ENCODE results near the gene ADAMTS6.

The ADAMTS6 gene

GRCh38 chr5:65483546-65484346, 2.0 kb upstream of the ADAMTS6 start:
- Histone ChIP-seq H3K4me1 (ENCODE audit: control insufficient read depth, low read depth, low read length) (peaks cover 5% of the 10 kb centered on the region), H2BK15ac (replicated peaks; ENCODE audit: low read depth) (no peak overlapping the region), H2BK5ac (ENCODE audit: low read length) (no peak overlapping the region), H3K27me3 (ENCODE audit: insufficient read depth, low read length, poor library complexity) (no peaks in the 10 kb centered on the region), H3K36me3 (ENCODE audit: control insufficient read depth, insufficient read depth, low read length) (no peaks in the 10 kb centered on the region), H4K8ac (ENCODE audit: low read depth, low read length) (no peak overlapping the region), H3K56ac (ENCODE audit: low read length) (no peak overlapping the region), H3K18ac (ENCODE audit: low read length) (no peak overlapping the region), H3K23ac (ENCODE audit: low read length) (no peak overlapping the region), H3K79me2 (ENCODE audit: control insufficient read depth, insufficient read depth, low read length) (no peaks in the 10 kb centered on the region), H3K4ac (ENCODE audit: low read depth, low read length) (no peak overlapping the region), H2BK120ac (ENCODE audit: low read depth, low read length) (no peak overlapping the region), H3K4me2 (ENCODE audit: low read length) (no peak overlapping the region), H3K4me3 (ENCODE audit: low read length) (no peak overlapping the region), H2AK5ac (ENCODE audit: low read length) (no peak overlapping the region), H3K27ac (ENCODE audit: low read depth, low read length) (no peak overlapping the region), H4K5ac (ENCODE audit: low read length) (no peak overlapping the region), H3K79me1 (ENCODE audit: low read length) (no peaks in the 10 kb centered on the region), H3K9ac (ENCODE audit: low read length) (no peak overlapping the region)
- peak; percentile 79 for DNase-seq
- whole genome bisulfite sequencing (ENCODE audit: extremely low coverage, insufficient coverage, low lambda C conversion rate), result 100% methylated on average over 1 of the region's 3 CpGs

- peak overlapping the region; percentile 59 for H3K56ac ChIP-seq (ENCODE audit: low read length)
- H3K27me3 ChIP-seq (ENCODE audit: insufficient read depth, low read length, poor library complexity), result no peaks in the 10 kb centered on the region
- no peaks in the 10 kb centered on the region for H3K79me2 ChIP-seq (ENCODE audit: control insufficient read depth, insufficient read depth, low read length)
- peak; percentile 86 for DNase-seq
- no peak overlapping the region for H4K5ac ChIP-seq (ENCODE audit: low read length)
- H3K36me3 ChIP-seq (ENCODE audit: control insufficient read depth, insufficient read depth, low read length), result no peaks in the 10 kb centered on the region
- peak overlapping the region; percentile 13 for H3K4me3 ChIP-seq (ENCODE audit: low read length)
- H3K4ac ChIP-seq (ENCODE audit: low read depth, low read length), result no peak overlapping the region
- no peak overlapping the region for H4K8ac ChIP-seq (ENCODE audit: low read depth, low read length)
- no peak overlapping the region for H3K23ac ChIP-seq (ENCODE audit: low read length)
- no peak overlapping the region for H2AK5ac ChIP-seq (ENCODE audit: low read length)
- no peak overlapping the region for H2BK120ac ChIP-seq (ENCODE audit: low read depth, low read length)
- peak overlapping the region; percentile 90 for H3K4me2 ChIP-seq (ENCODE audit: low read length)
- peaks cover 5% of the 10 kb centered on the region for H3K4me1 ChIP-seq (ENCODE audit: control insufficient read depth, low read depth, low read length)
- no peak overlapping the region for H2BK15ac ChIP-seq (replicated peaks; ENCODE audit: low read depth)
- H3K27ac ChIP-seq (ENCODE audit: low read depth, low read length), result peak overlapping the region; percentile 25
- H2BK5ac ChIP-seq (ENCODE audit: low read length), result no peak overlapping the region
- WGBS (ENCODE audit: extremely low coverage, insufficient coverage, low lambda C conversion rate), result no CpG with 5 or more reads among the region's 12 CpGs
- no peaks in the 10 kb centered on the region for H3K79me1 ChIP-seq (ENCODE audit: low read length)
- peak overlapping the region; percentile 43 for H3K9ac ChIP-seq (ENCODE audit: low read length)
- H3K18ac ChIP-seq (ENCODE audit: low read length), result peak overlapping the region; percentile 25
Observed at GRCh38 chr5:65482736-65483545, 1.2 kb upstream of the ADAMTS6 start.

GRCh38 chr5:65482296-65482735, 596 bp upstream of the ADAMTS6 start:
- H3K79me2 ChIP-seq (ENCODE audit: control insufficient read depth, insufficient read depth, low read length), result no peaks in the 10 kb centered on the region
- no peaks in the 10 kb centered on the region for H3K36me3 ChIP-seq (ENCODE audit: control insufficient read depth, insufficient read depth, low read length)
- no peak overlapping the region for H2BK15ac ChIP-seq (replicated peaks; ENCODE audit: low read depth)
- H3K18ac ChIP-seq (ENCODE audit: low read length), result peak overlapping the region; percentile 31
- no peak overlapping the region for H2BK120ac ChIP-seq (ENCODE audit: low read depth, low read length)
- peak overlapping the region; percentile 63 for H3K56ac ChIP-seq (ENCODE audit: low read length)
- H3K9ac ChIP-seq (ENCODE audit: low read length), result peak overlapping the region; percentile 60
- no peak overlapping the region for H3K4ac ChIP-seq (ENCODE audit: low read depth, low read length)
- H4K5ac ChIP-seq (ENCODE audit: low read length), result no peak overlapping the region
- H3K4me1 ChIP-seq (ENCODE audit: control insufficient read depth, low read depth, low read length), result peaks cover 5% of the 10 kb centered on the region
- no peak overlapping the region for H2AK5ac ChIP-seq (ENCODE audit: low read length)
- peak overlapping the region; percentile 90 for H3K4me2 ChIP-seq (ENCODE audit: low read length)
- H3K27ac ChIP-seq (ENCODE audit: low read depth, low read length), result no peak overlapping the region
- H2BK5ac ChIP-seq (ENCODE audit: low read length), result no peak overlapping the region
- H3K79me1 ChIP-seq (ENCODE audit: low read length), result no peaks in the 10 kb centered on the region
- H4K8ac ChIP-seq (ENCODE audit: low read depth, low read length), result no peak overlapping the region
- H3K27me3 ChIP-seq (ENCODE audit: insufficient read depth, low read length, poor library complexity), result no peaks in the 10 kb centered on the region
- H3K4me3 ChIP-seq (ENCODE audit: low read length), result no peak overlapping the region
- H3K23ac ChIP-seq (ENCODE audit: low read length), result no peak overlapping the region
- DNase-seq, result no peak
- no CpG with 5 or more reads among the region's 6 CpGs for WGBS (ENCODE audit: extremely low coverage, insufficient coverage, low lambda C conversion rate)

- H3K4ac ChIP-seq (ENCODE audit: low read depth, low read length), result no peak overlapping the region
- peak overlapping the region; percentile 68 for H3K9ac ChIP-seq (ENCODE audit: low read length)
- H2BK5ac ChIP-seq (ENCODE audit: low read length), result no peak overlapping the region
- H3K79me2 ChIP-seq (ENCODE audit: control insufficient read depth, insufficient read depth, low read length), result no peaks in the 10 kb centered on the region
- H3K23ac ChIP-seq (ENCODE audit: low read length), result no peak overlapping the region
- H3K18ac ChIP-seq (ENCODE audit: low read length), result peak overlapping the region; percentile 95
- peak overlapping the region; percentile 8 for H2BK120ac ChIP-seq (ENCODE audit: low read depth, low read length)
- no peak for DNase-seq
- H2BK15ac ChIP-seq (replicated peaks; ENCODE audit: low read depth), result no peak overlapping the region
- peak overlapping the region; percentile 90 for H3K4me2 ChIP-seq (ENCODE audit: low read length)
- H3K4me1 ChIP-seq (ENCODE audit: control insufficient read depth, low read depth, low read length), result peaks cover 5% of the 10 kb centered on the region
- H3K4me3 ChIP-seq (ENCODE audit: low read length), result peak overlapping the region; percentile 25
- peak overlapping the region; percentile 71 for H3K27ac ChIP-seq (ENCODE audit: low read depth, low read length)
- H3K36me3 ChIP-seq (ENCODE audit: control insufficient read depth, insufficient read depth, low read length), result no peaks in the 10 kb centered on the region
- peak overlapping the region; percentile 76 for H3K56ac ChIP-seq (ENCODE audit: low read length)
- H3K79me1 ChIP-seq (ENCODE audit: low read length), result no peaks in the 10 kb centered on the region
- H4K5ac ChIP-seq (ENCODE audit: low read length), result no peak overlapping the region
- H2AK5ac ChIP-seq (ENCODE audit: low read length), result no peak overlapping the region
- H3K27me3 ChIP-seq (ENCODE audit: insufficient read depth, low read length, poor library complexity), result no peaks in the 10 kb centered on the region
- no CpG with 5 or more reads among the region's 7 CpGs for WGBS (ENCODE audit: extremely low coverage, insufficient coverage, low lambda C conversion rate)
- H4K8ac ChIP-seq (ENCODE audit: low read depth, low read length), result no peak overlapping the region
Observed at GRCh38 chr5:65481171-65481581, 544 bp downstream of the ADAMTS6 start.

- Histone ChIP-seq H3K23ac (ENCODE audit: low read length) (peak overlapping the region; percentile 6), H3K18ac (ENCODE audit: low read length) (peak overlapping the region; percentile 44), H3K9ac (ENCODE audit: low read length) (peak overlapping the region; percentile 75), H3K36me3 (ENCODE audit: control insufficient read depth, insufficient read depth, low read length) (no peaks in the 10 kb centered on the region), H3K27me3 (ENCODE audit: insufficient read depth, low read length, poor library complexity) (no peaks in the 10 kb centered on the region), H3K4me1 (ENCODE audit: control insufficient read depth, low read depth, low read length) (peaks cover 5% of the 10 kb centered on the region), H3K4me2 (ENCODE audit: low read length) (peak overlapping the region; percentile 92), H3K27ac (ENCODE audit: low read depth, low read length) (no peak overlapping the region), H3K56ac (ENCODE audit: low read length) (peak overlapping the region; percentile 88), H2BK120ac (ENCODE audit: low read depth, low read length) (no peak overlapping the region), H3K79me1 (ENCODE audit: low read length) (no peaks in the 10 kb centered on the region), H3K79me2 (ENCODE audit: control insufficient read depth, insufficient read depth, low read length) (no peaks in the 10 kb centered on the region), H4K8ac (ENCODE audit: low read depth, low read length) (peak overlapping the region; percentile 76), H2BK5ac (ENCODE audit: low read length) (peak overlapping the region; percentile 44), H4K5ac (ENCODE audit: low read length) (no peak overlapping the region), H3K4me3 (ENCODE audit: low read length) (peak overlapping the region; percentile 62), H2BK15ac (replicated peaks; ENCODE audit: low read depth) (peak overlapping the region; percentile 79), H3K4ac (ENCODE audit: low read depth, low read length) (no peak overlapping the region), H2AK5ac (ENCODE audit: low read length) (no peak overlapping the region)
- no CpG with 5 or more reads among the region's 15 CpGs for WGBS (ENCODE audit: extremely low coverage, insufficient coverage, low lambda C conversion rate)
- DNase-seq, result peak; percentile 39
Observed at GRCh38 chr5:65480306-65480865, 1.3 kb downstream of the ADAMTS6 start.
